CD4-positive, alpha-beta T cell treated with Interleukin-17A for 1 hour (primary cell): ENCODE measurements around the gene ARHGAP26.

Experiments
- DNase-seq: peaks from one replicate; pipeline ENCODE4 v3.0.0-alpha.2; 2020

The ARHGAP26 gene

DNA sequence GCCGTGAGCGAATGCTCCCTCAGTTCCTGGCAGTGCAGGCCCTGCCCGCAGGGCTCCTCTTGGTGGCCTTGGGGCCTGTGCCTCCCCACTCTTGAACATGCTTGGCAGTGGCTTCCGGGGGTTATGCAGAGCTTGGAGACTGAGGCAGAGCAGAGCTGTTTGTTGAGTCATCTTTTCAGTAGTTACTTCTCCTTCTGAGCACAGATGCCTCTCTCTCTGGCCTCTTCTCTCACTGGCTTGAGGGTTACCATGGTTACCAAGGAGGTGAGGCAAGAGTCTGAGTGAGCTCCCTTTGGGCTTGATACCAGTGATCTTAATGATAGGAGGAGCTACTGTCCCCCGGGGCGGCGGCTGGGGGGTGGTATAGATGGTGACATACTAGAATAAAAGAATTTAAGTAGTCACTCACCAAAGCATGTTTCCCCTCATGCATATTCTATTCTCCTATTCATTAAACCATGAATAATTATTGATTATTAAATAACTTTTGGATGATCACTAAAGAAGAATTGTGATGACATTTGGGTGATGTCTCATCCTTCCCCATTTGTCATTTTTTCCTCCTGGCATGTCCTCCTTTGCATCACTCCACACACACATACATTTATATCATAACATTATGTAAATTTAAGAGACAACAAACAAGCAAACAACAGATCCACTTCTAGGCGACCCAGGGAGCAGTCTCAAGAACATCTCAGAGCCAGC is 111.1 kb downstream of the ARHGAP26 start:
- DNase-seq, result peak; percentile 19

DNA sequence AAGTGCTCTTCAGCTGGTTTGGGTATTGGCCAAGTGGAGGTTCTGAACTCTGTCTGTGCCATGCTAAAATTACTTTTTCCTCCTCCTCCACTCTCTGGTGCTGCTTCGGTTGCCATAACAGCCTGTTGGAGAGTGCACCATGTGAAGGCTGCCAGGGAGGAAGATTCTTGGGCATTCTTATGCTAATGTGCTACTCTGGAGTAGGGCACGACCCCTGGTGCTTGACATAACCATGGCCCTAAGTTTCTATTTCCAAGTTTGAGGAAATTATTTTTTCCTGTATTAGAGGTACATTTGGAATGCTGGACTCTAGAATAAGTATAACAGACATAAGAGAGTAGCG is 111.6 kb downstream of the ARHGAP26 start:
- no peak for DNase-seq

DNA sequence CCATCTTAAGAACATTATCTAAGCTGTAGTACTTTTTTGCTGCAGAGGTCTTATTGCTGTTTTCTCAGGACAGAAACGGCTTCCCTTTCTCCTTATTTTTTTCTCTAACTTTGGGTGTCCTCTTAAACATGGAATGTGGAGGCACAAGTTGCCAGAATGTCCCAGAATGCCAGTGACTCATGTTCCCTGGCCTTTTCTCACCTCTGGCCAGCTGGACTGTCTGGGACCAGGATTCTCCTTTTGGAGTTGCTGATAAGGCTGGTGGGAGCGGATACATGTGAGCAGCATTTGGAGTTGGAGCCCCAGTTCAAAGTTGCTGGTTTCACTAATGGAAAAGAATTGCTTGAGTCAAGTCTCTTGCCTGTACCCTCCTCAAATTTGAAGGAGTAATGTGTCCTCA is 112.8 kb downstream of the ARHGAP26 start:
- DNase-seq, result no peak

DNA sequence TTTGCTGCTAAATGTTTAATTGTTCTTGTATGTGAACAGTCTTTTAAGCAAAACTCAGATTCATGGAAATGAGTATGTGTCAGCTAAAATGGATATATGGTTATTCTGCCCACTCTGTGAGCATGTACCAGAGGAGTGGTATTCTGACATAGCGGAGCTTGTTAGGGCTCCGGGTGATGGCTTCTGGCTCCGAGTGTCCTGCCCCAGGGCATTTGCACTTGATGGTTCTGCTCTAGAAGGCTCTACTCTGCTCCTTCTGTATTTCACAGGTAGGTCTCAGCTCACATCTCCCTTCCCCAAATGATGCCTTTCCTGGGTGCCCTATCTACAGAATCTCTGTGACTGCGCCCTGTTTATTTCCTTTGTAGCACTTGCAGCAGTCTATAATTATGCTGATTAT is 113.3 kb downstream of the ARHGAP26 start:
- no peak for DNase-seq

DNA sequence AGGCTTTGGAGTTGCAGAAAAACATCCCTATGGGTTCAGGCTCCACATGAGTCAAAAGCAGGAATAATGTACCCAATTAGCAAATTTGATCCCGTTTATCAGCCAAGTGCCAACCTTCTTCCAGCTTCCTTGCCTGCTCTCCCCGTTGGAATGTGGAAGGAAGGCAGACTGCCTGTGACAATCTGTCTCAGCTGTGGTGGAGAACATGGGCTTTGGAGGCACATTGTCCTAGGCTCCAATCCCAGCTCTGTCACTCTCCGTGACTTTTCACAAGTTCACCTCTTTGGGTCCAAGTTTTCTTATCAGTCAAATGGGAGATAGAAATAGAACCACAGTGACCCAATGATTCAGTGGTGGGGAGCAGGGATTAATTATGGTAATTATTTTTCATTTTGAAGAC is 113.9 kb downstream of the ARHGAP26 start:
- no peak for DNase-seq

DNA sequence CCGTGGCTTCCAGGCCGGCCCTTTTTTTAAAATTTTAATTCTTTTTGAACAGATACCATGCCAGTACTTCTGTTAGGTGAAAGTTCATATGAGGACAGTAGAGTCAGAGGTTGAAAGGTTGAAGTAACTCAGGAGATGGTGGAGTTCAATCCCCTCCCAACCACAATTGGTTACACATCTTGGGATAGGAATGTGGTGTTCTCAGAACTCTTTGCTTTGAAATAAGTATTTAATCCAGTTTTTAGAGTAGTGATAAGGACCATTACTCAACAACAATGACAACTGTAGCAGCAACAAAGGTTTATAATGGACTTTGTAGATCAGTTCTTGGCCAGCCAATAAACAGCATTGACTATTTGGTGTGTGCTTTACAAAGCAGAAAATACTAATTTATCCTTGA is 116.0 kb downstream of the ARHGAP26 start:
- DNase-seq, result no peak

DNA sequence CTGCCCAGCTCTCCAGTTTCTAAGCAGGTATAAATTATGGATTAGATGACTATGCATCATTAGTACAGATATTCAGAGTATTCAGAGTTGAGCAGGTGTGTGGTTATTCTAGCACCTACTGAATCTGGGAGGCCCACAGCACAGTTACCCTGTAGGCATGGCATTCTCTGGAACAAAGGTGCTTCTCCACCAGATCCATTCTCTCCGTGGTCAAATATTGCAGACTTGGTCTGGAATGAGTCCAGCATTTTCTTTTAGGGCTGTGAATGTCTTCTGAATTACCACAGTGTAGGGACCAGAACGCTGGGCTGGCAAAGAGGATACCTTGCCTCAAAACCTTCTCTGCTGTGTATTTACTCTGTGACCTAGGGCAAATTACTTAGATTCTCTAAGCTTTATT is 116.8 kb downstream of the ARHGAP26 start:
- no peak for DNase-seq

DNA sequence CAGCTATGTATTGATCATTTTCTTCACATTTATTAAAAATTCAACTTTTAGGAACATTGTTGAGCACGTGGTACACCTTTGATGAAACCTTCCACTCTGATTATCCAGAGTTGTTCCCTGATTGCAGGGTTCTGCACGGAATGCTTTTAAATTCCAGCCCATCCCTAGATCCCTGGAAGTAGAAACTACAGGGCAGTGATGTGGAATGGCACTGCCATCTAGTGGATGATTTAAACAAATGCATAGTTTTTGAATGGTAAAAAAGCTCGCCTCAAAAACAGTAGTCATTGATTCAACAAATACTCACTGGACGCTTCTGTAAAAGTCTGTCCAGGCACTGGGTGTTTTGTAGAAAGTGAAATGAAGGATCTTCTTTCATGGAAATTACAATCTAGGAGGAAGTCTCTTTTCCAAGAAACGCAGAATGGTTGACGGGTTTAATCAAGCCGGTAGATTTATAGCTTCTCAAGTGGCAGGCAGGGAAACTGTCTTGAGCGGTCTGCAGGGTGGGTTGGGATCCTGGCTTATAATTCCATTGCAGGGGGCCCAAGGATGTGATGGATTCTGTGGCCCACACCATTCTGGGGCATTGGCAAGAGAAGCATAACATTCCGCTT is 118.4 kb downstream of the ARHGAP26 start:
- peak; percentile 42 for DNase-seq

DNA sequence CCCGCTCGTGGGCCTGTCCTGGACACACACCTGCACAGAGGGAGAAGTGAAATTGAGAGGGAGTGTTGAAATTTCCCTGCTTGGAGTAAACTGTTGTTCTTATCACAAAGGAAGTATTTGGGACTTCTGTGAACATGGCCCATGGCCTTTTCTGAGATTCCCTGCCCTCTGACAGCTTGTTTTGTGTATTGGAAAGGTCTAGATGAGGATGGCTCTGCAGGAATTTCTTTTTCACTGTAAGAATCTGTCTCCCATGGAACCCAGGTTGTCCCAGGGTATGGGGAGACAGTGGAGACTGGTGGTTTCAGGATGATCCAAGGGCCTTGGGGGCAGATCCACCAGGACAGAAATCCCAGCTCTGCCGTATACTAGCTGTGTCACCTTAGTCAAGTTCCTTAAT is 121.8 kb downstream of the ARHGAP26 start:
- no peak for DNase-seq

DNA sequence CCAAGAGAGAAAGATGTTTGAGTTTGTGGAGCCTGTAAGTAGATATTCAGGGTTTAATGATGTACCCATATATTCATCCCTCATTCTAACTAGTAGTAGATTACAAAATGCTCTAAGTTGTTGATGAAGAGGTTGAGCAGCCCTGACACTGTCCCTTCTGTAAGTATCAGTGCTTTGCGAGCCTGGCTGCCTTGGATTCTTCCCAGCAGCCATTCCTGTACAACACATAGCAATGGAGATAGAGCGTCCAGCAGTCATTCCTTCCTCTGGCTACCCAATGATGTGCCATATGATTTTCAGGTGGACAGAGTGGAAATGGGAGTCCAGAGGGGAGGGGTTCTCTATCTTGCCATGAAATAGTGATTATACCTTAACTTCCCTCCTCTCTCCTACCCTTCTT is 124.1 kb downstream of the ARHGAP26 start:
- DNase-seq, result no peak

DNA sequence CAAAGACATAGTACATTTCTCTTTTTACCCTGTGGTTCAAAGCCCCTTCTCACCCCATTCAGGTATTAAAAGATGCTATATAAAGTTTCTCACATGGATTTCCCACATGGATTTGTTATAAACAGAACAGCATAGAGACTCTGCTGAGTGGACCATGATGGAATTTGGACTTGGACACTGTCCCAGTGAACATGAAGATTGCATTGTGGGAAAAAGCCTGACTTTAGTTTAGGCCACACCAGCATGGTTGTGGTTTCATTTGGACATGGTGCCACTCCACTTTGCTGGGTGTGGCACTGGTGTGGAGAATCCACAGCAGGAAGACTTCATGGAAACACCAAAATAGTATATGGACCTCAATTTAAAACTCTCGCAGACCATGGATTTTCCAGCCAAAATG is 124.6 kb downstream of the ARHGAP26 start:
- DNase-seq, result no peak

DNA sequence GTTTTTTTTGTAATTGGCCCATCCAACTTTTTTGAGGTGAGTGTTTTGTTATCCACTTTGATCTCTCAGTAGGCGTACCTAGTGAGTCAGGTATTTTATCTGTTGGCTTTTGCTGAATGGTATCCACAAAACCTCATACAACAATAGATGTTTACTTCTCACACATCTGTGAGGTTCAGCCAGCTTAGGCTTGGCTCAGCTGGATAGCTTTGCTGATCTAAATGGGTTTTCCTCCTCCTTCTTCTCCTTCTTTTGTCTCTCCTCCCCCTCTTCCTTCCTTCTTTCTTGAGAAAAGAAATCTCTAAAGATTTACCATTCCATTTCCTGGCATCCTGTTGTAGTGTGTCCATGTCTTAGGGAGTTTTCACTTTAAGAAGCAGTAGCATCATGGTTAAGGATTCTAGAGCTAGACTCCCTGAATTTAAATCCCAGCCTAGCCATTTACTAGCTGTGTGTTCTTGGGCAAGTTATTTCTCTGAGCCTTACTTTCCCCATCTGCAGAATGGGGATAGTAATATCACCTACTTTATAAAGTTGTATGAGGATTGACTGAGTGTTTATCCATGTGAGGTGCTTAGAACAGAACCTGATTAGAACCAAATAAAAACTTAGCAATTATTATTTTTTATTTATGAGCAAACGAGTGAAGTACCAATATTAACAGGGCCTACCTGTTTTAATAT is 126.3 kb downstream of the ARHGAP26 start:
- DNase-seq, result no peak

DNA sequence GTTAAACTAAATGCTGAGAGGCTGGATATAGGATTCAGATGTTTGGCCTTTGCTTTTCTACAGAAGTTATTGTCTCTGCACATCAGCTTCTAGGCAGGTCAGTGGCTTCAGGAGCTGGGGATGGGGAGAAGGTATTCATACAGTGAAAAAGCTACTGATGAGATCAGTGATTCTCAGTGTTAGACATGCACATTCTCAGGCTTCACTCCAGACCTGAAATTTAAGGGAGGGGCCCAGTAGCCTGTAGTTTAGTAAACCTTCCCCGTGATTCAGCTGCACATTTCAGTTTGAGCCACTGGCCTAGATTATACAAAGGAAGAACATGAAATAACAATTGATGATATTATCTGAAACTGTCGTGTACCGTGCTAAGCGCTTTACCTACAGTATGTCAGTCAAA is 127.2 kb downstream of the ARHGAP26 start:
- no peak for DNase-seq

DNA sequence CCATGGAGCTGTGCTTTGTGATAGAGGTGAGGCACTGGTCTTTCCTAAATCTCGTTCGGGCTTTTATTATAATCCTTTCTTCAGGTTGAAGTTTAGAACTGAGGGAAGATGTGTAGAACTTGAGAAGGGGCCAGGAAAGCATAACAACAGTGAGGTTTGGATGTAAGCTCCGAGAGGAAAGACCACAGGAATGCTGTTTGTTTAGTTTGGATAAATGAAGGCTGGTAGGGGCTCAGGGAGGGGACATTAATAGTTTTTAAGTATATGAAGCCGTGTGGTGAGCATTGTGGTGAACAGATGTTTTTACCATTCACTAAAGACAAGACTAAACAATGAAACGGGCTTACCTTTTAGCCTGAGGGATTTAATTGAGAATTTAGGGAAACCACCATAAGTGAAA is 130.8 kb downstream of the ARHGAP26 start:
- DNase-seq, result no peak

DNA sequence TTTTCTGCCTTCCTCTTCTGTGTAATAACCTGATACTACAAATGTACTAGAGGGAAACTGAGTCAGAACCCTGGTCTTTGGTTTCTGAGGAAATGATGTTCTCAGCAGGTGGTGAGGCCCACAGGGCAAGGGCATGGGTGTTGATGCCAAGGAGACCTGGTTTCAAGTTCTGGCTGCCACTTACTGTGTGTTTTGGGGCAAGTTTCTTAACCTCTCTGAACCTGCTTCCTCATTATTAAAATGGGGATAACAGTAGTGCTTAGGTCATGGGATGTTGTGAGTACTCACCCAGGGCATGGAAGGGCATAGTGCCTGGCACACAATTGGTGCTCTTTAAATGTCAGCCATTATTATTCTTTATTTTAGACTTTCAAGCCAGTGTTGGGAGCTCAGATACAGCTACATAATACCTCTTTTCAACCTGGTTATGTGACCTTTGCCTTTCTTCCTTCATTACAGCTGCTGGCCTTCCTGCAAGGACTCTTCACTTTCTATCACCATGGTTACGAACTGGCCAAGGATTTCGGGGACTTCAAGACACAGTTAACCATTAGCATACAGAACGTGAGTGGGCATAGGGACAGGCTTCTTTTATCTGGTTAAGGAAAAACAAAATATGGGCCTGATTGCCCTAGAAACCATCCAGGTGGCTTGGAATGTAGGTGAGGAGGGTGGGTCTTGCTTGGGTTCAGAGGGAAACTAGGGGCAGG is 131.5 kb downstream of the ARHGAP26 start:
- DNase-seq, result no peak

DNA sequence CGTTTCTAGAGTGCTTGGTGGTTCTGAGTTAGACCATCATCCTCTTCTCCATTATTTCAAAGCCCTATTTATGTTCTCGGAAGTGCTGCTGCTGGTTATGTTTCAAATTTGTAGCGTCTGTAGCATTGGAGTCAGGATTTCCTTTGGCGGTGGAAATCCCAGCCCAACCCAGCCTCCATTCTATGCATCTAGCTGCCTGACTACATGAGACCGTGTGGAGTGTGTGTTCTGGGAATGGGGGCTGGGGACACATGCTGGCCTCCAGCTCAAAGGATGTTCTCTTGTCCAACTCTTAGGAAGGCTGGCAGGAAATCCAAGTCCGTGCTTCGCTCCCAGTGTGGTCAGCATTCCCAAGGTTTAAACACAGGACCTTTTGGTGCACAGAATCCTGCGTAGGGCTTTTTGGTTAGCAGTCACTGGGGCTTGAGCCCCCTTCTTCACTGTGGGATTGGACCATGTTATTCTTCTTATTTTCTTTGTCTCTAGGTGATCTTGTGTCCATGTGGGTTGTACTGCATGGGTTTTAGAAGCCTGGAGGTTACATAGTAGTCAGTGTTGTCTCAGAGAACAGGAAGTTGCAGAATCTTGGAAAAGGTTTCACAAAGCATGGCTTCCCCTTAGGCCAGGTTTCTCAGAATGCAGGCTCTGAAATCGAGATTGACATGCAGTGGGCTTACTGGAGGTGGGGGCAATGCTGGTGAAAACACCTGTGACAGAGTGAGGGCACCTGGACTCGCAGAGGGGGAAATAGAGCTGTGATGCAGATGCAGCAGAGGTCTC is 132.2 kb downstream of the ARHGAP26 start:
- no peak for DNase-seq

DNA sequence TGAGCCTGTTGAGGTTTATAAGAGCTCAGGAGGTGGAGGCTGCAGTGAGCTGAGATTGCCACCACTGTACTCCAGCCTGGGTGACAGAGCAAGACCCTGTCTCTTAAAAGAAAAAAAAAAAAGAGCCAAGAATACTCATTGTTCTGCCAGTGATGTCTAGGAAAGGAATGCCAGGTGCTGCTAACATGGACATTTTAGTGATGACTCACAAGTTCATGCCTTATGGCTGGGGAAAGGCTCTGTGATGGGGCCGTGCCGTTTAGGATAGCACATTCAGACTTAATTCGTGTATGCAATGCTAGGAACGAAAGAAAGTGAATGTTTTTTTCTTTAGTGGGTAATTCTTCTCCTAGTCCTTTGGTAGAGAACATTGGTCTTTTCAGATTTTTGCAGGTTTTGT is 134.2 kb downstream of the ARHGAP26 start:
- DNase-seq, result no peak

DNA sequence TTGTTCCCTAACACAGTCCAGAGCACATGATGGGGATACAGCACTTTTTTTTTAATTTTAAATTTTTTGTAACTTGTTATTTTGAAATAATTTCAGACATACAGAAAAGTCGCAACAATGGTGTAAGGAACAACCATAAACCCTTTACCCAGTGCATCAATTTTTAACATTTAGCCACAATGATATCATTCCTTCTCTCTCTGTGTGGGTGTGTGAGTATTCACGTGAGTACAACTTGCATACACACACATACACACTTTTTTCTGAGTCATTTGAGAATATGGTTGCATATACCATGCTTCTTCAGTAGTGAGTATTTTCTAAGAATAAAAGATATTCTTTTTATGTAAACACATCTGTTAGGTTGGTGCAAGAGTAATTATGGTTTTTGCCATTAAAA is 135.2 kb downstream of the ARHGAP26 start:
- DNase-seq, result no peak

DNA sequence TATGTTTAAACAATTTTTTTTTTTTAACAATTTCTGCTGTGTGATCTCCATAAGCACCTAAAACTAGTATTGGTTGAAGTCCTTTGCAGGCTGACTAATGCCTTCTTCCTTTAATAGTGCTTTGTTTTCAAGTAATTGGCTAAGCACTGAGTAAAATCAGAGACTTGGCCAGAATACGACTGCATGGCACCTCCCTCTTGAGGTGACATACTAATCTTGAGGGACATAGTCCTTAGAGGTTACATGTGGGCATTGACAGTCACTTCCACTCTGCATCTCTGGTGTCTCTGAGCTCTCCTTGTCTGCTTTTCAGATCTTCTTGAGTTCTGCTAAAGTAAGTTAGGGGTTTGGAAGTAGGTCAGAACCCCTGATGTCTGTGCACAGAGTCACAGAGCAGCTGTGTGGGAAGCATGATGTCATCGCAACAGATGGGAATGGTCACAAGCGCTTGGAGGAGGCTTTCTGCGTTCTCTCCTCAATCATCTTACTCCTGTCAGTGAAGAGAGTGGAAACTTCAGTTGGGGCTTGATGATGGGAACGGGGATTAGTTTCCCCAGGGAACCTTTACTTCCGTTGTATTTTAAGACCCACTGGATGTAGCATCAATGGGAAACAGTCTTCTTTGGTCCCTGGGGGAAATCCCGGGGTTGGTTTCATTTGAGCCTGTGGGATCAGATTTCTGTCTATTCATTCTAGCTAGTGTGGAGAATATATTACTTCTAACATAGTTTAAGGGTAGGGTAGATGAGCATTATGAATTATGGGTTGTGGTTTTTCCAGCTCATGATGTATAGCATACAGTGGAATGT is 136.9 kb downstream of the ARHGAP26 start:
- DNase-seq, result no peak

DNA sequence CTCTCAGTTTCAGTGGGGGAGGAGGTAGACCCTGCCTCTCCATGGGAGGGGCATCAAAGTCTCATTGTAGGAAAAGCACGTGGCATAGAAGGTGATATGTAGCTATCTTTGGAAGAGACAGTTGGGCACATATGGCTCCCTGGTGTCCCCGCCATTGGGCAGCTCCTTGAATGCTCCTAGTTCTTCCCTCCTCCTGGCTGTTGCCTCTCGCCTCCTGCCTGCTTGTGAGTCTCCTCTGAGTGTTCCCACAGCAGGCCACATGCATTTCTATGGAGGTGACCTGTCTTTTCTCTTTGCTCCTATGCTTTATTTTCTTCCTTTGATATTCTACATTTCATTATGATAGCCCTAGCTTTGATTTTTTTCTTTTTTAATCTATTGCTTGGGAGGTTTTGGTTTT is 138.5 kb downstream of the ARHGAP26 start:
- DNase-seq, result no peak

DNA sequence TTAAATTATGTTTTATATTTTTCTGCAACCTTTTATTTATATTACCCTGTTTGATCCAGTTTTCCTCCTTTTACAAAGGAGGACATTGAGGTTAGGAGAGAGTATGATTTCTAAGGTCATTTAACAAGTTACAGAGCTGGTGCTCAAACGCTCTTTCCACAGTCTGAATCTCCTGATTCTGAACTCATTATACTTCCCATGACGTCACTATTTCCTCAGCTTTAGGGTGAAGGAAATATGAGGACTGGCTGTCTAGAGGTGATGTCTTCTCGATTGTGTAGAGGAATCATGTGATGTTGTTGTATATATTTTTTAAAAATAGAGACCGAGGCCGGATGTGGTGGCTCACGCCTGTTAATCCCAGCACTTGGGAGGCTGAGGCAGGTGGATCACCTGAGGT is 140.0 kb downstream of the ARHGAP26 start:
- no peak for DNase-seq

DNA sequence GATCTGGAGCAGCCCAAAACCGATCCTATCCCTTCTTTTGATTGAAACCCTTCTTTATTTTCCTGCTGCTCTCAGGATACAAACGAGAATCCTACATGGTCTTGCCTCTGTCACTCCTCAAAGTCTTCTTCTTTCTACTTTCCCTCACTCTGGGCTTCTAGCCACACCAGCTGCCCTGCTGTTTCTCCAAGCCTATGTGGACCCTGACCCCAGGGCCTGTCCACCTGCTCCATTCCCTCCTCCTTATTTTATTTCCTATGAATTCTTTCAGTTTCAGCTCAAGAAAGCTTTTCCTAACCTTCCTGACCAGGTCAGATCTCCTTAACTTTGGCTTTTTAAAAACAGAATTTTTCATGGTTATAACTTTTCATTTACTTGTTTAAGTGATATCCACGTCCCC is 141.0 kb downstream of the ARHGAP26 start:
- DNase-seq, result no peak
